Activated CD4-positive, alpha-beta T cell treated with anti-CD3 and anti-CD28 coated beads for 4 hours (primary cell): ENCODE data around the gene TAF1C.
"Not testable (repeated sequence)": the region's sequence is repeated elsewhere in the genome, so short reads cannot be mapped to it uniquely, and the experiment has no call there.

ENCODE experiments used
- DNase-seq, 2 donors: peaks; one replicate each; pipeline ENCODE4 v3.0.0-alpha.2; 2020

The TAF1C gene

GRCh38 chr16:84186685-84187437, at the start of gene TAF1C:
TSS of gene TAF1C (minus strand) at chr16:84187057. CDS start at chr16:84184988, 2,069 bp downstream.
- peak; percentile 88 for DNase-seq

GRCh38 chr16:84234321-84235241, 47.7 kb upstream of the TAF1C start:
- no peak for DNase-seq

GRCh38 chr16:84233748-84234147, 46.9 kb upstream of the TAF1C start:
- DNase-seq: no peak

- DNase-seq: no peak
Measured at GRCh38 chr16:84232969-84233368, 46.1 kb upstream of the TAF1C start.

- no peak for DNase-seq
Measured at GRCh38 chr16:84232060-84232459, 45.2 kb upstream of the TAF1C start.

GRCh38 chr16:84229471-84229870, 42.6 kb upstream of the TAF1C start:
- no peak for DNase-seq

GRCh38 chr16:84228256-84228838, 41.5 kb upstream of the TAF1C start:
- DNase-seq: no peak

GRCh38 chr16:84227548-84227947, 40.7 kb upstream of the TAF1C start:
- DNase-seq: no peak

GRCh38 chr16:84226026-84226425, 39.2 kb upstream of the TAF1C start:
- no peak for DNase-seq

- DNase-seq: no peak
Measured at GRCh38 chr16:84225571-84225970, 38.7 kb upstream of the TAF1C start.

GRCh38 chr16:84225126-84225525, 38.3 kb upstream of the TAF1C start:
- DNase-seq: no peak

- no peak for DNase-seq
Measured at GRCh38 chr16:84224554-84224953, 37.7 kb upstream of the TAF1C start.

GRCh38 chr16:84223456-84223855, 36.6 kb upstream of the TAF1C start:
- DNase-seq: no peak

- no peak for DNase-seq
Measured at GRCh38 chr16:84220851-84221250, 34.0 kb upstream of the TAF1C start.

GRCh38 chr16:84218956-84219355, 32.1 kb upstream of the TAF1C start:
- DNase-seq: no peak

GRCh38 chr16:84218176-84218823, 31.4 kb upstream of the TAF1C start:
- DNase-seq: no peak

GRCh38 chr16:84216144-84216543, 29.3 kb upstream of the TAF1C start:
- DNase-seq: not testable (repeated sequence)

GRCh38 chr16:84215531-84215930, 28.7 kb upstream of the TAF1C start:
- no peak for DNase-seq

GRCh38 chr16:84214451-84215066, 27.7 kb upstream of the TAF1C start:
- no peak for DNase-seq

- no peak for DNase-seq
Measured at GRCh38 chr16:84212631-84213030, 25.8 kb upstream of the TAF1C start.

- DNase-seq: no peak
Measured at GRCh38 chr16:84212154-84212553, 25.3 kb upstream of the TAF1C start.

- no peak for DNase-seq
Measured at GRCh38 chr16:84209989-84210388, 23.1 kb upstream of the TAF1C start.

- DNase-seq: no peak
Measured at GRCh38 chr16:84207879-84208278, 21.0 kb upstream of the TAF1C start.
